Ishikawa (cell line): Measurements from ENCODE around the gene DROSHA.

Source experiments
- EGR1 ChIP-seq: IDR thresholded peaks from 2 replicates; pipeline ENCODE4 v1.6.1; 2012
- EP300 ChIP-seq: IDR thresholded peaks from 2 replicates; pipeline ENCODE4 v1.6.1; 2012; ENCODE audit warnings: borderline replicate concordance
- MAX ChIP-seq: IDR thresholded peaks from 2 replicates; pipeline ENCODE4 v1.6.1; 2012
- RAD21 ChIP-seq: IDR thresholded peaks from 2 replicates; pipeline ENCODE4 v1.6.1; 2012; ENCODE audit warnings: low read depth
- REST ChIP-seq: IDR thresholded peaks from 2 replicates; pipeline ENCODE4 v1.6.1; 2012; ENCODE audit warnings: low read depth, mild to moderate bottlenecking
- TAF1 ChIP-seq: IDR thresholded peaks from 2 replicates; pipeline ENCODE4 v1.6.1; 2012; ENCODE audit warnings: low read depth, mild to moderate bottlenecking
- TCF12 ChIP-seq: IDR thresholded peaks from 2 replicates; pipeline ENCODE4 v1.6.1; 2012; ENCODE audit warnings: low read depth
- TEAD4 ChIP-seq: IDR thresholded peaks from 2 replicates; pipeline ENCODE4 v1.6.1; 2012
- YY1 ChIP-seq: IDR thresholded peaks from 2 replicates; pipeline ENCODE4 v1.6.1; 2012; ENCODE audit warnings: low read depth

- TF ChIP-seq TEAD4: no peak
- no peak for TF ChIP-seq TCF12
- TF ChIP-seq EGR1: no peak
- no peak for TF ChIP-seq RAD21
- TF ChIP-seq EP300: no peak
- TF ChIP-seq TAF1: no peak
- TF ChIP-seq YY1: no peak
- no peak for TF ChIP-seq MAX
- no peak for TF ChIP-seq REST
Measured at GRCh38 chr5:31479706-31480105, 52.2 kb downstream of the DROSHA start.
